T-helper 1 cell (primary cell): ENCODE measurements around the gene LZTS3.
A peak's percentile ranks its signal among the peaks of the same experiment; 100 is the strongest.
"Not testable (repeated sequence)": the region's sequence is repeated elsewhere in the genome, so short reads cannot be mapped to it uniquely, and the experiment has no call there.

Experiments used
- DNase-seq, 5 donors: peaks; one replicate each; pipeline ENCODE4 v3.0.0-alpha.2; 2012 to 2020

LZTS3 gene

DNA sequence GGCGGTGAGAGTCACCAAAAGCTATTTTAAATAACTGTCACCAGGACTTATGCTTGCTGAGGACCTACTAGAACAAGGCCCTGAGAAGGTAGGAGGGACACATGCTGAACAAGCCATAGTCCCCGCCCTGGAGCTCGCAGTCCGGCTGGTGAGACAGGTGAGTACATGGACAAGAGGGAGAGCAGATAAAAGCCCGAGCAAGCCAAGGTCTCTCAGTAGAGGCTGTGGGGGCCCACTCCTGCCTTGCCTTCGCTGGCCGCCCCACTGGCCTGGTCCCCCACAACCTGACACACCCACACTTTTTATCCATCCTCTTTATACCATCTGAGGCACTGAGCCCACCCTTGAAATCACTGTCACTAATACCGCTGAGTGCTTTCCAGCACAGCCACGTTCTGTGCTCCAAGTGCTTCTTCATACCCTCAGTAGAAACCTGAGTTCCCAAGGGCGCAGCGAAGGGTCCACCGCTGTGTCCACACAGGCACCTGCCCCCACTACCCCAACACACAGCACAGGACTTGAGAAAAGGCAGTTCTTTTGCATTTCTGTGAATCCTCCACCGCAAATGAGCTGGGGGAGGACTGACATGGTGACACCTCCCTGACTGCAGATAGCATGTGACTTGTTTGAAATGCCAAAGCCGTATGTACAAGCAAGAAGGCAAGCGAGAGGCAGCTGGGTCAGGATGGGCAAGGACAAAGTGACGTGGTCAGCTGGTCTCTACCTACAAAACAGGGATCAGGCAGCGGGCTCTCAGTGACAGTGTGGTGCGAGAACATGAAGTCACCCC is 19.1 kb upstream of the LZTS3 start:
- no peak for DNase-seq

DNA sequence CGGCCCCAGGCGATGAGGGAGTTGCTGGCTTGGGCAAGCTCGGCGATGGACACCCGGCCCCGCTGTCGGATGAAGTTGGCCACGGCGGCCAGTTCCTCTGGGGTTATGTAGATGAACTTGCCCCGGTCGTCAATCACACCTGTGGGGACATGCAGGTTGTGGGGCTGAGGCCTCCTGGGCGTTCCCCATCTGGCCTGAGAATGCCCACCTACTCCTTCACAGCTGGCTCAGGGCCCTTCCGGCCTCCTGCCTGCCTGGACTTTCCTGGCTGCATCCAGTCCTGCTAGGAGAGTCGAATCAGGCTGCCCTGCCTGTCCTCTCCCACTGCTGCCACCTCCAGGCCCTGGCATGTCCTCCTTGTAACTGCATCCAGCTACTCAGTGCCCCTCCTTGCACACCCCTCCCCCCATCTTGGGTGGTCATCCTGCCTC is 17.3 kb upstream of the LZTS3 start:
- no peak for DNase-seq

DNA sequence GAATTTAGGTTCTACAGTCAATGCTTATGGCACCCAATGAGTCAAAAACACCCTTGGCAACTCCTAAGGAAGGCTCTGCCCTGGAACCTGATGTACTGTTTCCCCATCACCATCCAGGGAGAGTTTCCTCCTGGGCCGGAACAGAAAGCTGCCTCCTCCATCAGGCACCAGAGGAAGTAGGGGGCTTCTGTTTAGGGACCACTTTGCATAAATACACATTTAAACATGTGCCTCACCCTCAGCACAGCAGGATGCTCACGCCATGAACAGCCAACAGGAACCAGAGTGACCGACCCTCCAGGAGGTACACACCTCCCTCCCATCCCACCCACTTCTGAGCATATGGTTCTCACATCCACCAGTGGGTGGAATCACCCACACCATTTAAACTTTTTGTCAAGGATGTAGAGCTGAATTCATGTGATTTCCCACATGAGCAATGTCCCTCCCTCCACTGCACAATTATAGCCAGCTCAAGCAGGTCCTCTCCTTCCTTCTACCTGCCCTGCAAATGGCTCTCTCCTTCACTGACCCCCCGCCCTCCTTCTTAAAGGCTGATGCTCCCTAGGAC is 16.3 kb upstream of the LZTS3 start:
- DNase-seq = no peak

DNA sequence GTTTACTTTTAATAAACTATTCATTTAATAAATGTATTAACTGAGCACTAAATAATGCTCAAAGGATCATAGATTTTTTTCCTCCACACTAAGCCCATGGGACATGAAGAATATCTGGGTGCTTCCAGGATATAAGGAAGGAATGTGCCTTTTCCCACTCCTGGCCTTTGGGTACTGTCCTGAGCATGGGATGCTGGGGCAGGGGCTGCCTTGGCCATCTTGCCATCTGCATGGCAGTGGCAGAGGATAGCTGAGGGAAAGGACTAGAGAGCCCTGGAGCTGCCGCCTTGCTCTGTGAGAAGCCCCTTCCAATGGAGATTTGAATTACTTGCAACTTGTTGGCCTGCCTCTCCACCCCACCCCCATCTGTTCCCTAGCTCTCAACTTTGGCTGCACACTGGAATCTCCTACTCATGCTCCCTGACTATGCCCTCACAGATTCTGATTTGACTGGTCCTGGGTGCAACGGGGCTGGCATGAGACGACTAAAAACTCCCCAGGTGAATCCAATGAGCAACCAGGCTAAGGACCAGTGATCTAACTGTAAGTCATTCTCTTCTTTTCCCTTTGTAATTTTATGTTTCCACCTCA is 15.6 kb upstream of the LZTS3 start:
- DNase-seq = no peak

DNA sequence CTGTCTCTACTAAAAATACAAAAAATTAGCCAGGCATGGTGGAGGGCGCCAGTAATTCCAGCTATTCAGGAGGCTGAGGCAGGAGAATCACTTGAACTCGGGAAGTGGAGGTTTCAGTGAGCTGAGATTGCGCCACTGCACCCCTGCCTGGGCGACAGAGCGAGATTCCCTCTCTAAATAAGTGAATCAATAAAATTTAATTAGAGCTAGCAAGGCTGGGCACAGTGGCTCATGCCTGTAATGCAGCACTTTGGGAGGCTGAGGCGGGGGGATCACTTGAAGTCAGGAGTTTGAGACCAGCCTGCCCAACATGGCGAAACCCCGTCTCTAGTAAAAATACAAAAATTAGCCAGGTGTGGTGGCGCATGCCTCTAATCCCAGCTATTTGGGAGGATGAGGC is 14.5 kb upstream of the LZTS3 start:
- DNase-seq = not testable (repeated sequence)

DNA sequence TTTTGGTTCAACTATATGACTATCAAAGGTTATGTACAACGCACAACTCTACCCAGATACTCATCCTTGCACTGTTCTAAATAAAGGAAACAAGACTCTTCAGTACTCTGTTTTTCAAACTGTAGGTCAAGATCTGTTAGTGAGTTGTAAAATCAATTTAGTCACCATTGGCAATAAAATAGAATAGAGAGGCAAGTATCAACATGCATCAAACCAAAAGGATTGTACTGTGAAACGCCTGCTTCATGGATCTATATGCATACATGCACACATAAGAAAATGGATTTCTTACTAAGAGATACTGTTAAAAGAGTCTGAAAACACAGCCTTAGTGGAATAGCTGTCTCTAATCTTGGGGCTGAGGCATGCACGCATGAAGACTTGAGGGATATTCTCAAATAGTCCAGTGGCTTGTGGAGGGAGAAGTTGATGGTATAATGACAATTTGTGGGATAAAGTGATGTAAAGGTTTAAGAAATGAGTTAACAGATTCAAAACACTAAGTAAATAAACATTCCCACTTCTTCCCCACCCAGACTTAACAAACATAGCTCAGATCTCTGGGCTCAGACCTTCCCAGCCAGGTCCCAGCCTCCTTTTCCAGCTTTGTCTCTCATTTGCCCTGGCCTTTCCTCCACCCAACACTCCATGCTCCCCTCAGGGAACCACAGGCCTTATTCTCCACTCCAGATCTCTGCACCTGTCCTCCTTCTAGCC is 10.7 kb upstream of the LZTS3 start:
- no peak for DNase-seq

DNA sequence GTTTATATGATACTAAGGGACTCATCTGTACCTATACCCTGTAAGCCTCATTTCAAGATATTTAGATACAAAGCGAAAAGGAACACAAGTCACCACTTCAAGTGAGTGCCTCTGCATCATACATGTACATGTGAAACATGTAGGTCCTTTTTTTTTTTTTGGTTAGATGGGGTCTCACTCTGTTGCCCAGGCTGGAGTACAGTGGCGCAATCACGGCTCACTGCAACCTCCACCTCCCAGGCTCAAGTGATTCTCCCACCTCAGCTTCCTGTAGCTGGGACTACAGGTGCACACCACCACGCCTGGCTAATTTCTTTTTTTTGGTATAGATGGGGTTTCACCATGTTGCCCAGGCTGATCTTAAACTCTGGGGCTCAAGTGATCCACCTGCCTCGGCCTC is 9.1 kb upstream of the LZTS3 start:
- DNase-seq = not testable (repeated sequence)

DNA sequence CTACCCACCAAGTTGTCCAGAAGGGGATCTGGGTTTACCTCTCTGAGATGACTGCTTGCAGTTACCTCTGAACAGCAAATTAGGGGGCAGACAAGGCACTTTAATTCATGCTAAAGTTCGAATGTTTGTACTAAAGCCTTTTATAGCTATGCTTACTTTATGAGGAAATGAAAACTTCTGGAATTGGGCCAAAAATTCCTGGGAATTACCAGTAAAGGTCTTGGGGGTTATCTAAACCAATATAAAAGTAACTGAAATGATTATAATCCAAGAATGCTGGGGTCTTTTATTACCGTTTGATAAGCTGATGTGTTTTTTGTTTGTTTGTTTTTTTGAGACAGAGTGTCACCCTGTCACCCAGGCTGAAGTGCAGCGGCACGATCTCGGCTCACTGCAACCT is 7.9 kb upstream of the LZTS3 start:
- DNase-seq = no peak

DNA sequence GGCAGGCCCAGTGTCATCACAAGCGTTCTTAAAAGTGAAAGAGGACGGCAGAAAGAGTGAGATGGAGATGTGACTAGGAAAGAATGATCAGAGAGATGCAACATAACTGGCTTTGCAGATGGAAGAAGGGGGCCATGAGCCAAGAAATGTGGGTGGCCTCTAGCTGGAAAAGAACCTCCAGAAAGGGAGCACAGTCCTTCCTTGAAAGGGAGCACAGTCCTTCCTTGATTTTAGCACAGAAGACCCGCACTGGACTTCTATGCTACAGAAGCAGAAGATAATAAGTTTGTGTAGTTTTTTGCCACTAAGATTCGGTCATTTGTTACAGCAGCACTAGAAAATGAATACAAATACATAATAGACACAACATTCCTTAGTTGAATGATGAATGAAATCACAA is 7.0 kb upstream of the LZTS3 start:
- DNase-seq = no peak

DNA sequence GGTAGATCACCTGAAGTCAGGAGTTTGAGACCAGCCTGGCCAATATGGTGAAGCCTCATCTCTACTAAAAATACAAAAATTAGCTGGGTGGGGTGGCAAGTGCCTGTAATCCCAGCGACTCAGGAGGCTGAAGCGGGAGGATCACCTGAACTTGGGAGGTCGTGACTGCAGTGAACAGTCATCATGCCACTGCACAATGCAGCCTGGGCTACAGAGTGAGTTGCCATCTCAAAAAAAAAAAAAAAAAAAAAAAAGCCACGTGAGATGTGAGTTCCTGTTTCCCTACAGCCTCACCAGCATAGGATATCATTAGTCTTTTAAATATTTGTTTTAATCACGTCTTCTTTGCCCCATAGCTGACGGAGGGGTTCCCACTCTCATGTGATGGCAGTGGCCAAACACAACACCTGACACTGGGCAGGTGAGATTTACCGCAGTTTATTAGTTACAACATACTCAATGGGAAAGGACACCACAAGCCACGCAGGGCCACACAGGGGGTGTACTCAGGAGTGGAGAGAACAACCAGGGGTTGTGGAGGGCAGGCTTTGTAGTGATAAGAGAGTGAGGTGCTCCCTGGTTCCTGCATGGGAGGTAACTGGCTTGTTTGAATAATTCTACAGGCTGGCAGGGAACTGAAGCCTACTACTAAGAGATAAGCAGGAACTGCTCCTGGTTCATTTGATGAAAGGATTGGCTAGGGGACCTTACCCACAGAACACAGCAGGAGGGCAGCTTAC is 4.6 kb upstream of the LZTS3 start:
- no peak for DNase-seq

DNA sequence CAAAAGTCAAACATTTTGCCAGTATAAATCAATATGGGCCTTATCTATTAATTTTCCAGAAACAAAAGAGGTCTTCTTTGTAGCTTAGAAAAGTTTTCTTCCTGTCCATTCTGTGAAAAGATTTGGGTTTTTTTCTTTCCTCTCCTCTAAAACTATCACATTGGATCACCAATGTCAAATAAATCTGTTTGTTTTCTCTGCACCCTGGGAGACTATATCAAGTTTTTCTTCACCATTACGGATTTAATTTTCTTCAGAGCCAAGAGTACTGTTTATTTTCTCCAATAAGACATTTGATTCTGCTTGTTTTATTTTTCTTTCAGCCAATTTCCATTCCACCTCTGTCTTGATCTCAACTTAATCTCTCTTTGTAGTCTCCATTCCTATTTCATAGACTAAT is 1.9 kb upstream of the LZTS3 start:
- DNase-seq = no peak

DNA sequence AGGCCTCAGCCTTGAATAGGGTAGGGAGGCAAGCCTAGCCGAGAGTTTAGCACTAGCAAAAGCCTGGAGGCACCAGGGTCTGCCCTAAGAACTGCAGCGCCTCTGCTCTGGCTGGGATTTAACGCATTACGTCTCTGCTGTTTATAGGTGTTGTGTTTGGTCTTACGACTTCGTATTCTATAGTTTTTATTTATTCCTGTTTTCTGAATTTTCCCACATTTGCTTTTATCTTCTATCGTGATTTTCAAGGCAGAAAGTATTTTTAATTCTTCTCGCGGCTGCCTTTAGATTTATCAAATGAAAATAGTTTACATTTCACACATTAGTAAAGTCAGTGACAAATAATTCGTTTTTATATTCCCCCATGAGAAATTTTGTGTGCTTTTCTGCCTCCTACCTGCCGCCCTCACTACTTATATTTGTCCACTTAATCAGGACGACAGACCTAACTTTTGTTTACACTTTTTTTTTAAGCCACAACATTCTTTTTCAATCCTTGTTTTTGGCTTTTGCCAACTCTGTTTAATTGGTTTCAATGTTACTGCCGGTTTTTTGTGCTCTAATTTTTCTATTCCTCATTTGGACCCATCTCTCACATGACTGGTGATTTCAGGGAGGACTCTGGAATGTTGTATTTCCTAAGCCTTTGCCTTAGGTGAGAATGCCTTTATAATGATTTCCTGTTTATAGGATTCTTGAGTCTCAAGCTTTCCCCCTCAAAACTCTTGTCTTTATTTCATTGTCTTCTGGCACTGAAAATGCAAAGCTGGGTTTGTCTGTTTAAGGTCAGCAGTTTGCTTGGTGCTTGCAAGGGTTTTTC is 1.3 kb upstream of the LZTS3 start:
- DNase-seq = no peak

DNA sequence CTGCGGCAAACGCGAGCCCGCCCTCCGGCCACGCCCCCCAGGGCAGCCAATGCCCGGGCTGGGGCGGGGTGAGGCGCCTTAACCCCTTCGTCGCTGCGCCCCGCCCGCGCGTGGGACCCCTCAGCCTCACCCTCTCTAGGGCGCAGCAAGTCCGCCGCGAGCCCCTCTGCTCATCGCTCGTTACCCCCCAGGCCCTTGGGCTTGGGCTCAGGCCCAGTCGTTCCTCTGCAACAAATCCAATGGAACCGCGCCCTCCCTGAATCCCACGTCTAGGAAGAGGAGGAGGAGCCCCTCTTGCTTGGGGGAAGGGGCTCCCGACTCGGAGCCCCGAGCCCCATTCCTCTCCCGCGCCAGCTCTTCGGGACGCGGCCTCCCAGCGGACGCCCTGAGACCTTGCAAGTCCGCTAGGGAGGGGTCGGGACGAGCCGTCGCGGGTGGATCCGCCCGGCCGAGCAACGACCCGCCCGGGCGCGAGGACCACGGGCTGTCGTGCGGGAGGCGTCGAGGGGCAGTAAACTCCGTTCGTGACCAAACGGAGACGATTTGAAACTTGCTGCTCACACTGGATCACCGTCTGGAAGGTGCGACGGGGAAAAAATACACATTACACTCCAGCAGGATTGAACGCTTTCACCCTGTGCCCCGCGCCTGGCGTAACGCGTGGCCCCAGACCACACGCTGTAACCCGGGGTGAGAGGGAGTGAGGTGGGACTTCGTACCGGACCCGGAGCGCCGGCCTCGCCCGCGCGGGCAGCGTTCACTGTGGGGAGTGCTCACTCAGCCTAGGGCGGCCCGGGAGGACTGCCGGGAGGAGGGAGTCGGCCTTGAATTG is 477 bp upstream of the LZTS3 start:
- DNase-seq = peak; percentile 79 to 90 (median 82)

DNA sequence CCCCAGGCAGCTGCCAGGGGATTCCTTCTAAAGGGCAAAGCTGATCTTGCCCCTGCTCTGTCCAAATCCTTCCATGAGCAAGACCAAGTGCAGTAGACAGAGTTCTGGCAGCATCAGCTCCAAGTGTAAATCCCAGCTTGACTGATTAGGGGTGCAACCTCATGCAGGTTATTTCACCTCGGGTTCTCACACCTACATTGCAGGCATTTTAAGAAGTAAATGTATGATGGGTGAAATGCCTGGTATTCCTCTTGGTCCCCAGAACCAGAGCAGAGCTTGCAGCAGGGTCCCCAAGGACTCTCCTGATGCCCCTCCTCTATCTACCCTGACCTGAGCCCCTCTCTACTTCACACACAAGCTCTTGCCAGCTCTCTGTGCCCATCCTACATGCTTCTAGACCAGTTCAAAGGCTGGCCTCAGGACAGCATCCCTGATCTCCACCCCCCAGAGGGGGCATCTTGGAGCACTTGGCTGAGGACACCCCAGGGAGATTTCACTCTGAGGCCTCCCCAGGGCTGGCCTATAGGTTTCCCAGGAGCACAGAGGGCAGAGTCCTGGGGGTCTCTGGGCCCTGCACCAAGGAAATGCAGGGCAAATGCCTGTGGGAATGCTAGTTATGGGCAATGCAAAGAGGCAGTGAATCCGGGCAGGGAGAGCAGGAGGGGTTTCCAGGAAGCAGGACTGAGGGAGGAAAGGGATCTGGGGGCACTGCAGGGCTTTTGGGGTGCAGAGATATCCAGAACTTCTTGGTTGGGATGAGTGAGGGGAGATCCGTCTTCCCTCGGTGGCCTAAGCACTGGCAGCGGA is 1.0 kb downstream of the LZTS3 start:
- no peak for DNase-seq

DNA sequence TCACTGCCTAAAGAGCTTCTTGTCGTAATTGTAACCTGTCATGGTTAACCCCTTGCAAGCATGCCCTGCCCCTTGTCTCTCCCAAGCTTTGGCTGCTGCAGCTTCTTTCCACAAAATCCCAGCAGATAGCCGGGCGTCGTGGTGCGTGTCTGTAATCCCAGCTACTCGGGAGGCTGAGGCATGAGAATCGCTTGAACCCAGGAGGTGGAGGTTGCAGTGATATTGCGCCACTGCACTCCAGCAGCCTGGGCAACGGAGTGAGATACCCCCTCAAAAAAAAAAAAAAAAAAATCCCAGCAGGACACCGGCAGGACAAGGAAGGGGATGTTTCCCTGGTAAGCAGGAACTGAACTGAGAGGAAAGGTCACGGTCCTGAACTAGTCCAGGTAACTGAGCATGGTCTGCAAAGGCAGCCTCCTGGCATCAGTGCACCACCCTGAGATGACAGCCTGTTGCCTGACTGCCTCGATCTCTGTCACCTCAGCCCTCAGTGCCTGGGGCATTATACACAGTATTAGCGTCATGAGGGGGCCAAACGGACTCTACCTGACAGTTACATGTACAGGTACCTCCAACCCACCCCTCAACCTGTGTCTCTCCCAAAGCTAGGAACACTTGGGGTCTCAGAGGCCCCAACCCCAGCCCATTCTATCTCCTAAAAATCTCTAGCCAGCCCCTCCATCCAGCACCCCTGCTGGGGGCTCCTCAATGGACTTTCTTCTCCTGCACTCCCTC is 1.8 kb downstream of the LZTS3 start:
- DNase-seq = no peak

DNA sequence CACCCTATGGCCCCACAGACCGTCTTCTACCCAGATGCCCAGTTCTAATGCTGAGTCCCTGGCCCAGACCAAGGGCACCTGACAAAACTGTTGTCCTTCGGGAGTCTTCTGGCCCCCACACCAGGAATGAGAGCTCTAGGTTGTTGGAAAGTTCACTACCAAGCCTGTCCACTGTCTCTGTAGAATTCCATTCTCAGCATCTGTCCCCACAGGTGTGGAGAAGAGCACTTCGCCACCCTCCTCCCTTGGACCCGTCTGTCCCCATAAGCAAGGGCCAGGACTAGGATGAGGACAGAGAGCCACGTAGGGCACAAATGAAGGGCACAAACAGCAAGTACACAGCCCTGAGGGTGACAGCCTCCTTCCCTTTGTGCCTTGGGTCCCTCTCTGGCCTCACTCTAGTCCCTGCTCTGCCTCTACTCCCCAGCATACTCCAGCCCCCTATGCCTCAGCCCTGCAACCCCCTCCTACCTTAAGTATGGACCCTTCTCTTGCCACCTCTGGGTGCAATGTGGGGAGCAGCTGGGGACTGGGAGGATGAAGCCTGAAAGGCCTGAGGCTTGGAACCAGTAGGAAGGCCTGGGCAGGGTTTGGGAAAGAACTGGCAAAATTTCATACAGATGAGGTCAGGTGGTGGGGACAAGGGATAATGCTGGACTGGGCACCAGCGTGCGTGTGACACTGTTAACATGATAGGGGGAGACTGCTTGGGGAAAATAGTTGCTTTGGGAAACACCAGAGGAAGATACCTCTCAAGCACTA is 4.3 kb downstream of the LZTS3 start:
- no peak for DNase-seq

DNA sequence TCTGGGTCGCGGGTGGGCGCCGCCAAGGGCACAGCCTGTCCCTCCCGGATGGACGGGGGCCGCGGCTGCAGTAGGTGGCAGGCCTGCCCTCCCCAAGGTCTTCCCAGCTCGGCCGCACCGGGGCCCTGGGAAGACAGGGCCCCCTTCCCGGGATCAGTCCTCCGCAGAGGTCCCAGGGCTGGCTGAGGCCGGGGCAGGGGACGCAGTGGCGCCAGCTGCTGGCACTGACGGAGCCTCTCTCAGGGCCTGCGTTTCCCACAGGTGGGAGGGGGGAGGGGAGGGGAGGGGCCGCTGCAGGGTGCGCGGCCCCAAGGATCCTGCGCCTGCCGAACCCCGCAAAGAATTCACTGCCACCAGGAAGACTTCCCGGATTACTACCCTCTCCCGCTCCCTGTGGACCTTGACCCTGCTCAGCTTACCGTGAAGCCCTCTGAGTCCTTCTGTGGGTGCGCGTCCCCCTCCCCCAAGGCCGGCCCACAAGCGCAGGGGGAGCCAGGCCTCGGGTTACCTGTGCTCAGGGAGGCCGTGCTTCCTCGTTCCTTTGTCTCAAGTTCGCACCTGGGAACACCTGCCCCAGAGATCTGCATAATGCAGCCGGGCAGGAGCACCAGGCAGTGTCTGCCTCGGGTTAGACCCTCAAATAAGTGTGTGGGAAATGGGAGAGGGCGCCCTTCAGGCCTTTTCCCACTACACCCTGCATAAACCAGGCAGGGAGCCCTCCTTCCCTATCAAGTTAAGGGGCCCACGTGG is 5.1 kb downstream of the LZTS3 start:
- no peak for DNase-seq

DNA sequence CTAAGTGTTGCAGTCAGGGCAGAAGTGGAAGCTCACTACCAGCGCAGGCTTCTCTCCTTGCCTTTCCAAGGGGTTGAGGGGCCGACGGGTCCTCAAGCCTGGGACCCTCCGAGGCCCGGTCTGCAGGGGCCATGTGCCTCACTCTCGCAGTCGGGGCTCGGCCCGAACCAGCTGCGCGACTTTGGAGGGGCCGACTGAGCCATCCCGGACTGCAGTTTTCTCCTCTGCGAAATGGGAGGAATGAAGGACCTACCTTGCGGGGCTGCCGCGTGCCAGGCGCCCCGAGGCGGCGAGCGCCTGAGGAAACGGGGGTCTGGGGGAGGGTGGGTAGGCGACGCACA is 5.6 kb downstream of the LZTS3 start:
- DNase-seq = no peak
